ENCODE data around the gene NECTIN1. TPM values are rescaled to one million over a fixed set of nuclear protein-coding genes. Genes with fewer than 3 reads are reported as not detected.

Gene NECTIN1
- total and polyA plus RNA-seq, 4 donors: 1.3 to 7.1 (median 4.9) TPM

GRCh38 chr11:119712459-119713358 lies 16.3 kb downstream of the NECTIN1 start:
- DNase-seq (no peak), ATAC-seq (ENCODE audit: low FRiP score) (no peak)
- WGBS, 2 donors: 86 to 95% methylated on average over 10 of the region's 10 CpGs
- no peak overlapping the region for H3K4me3 ChIP-seq (ENCODE audit: low read length in 2 of 2)
- intact Hi-C loops (cut with DNase I): no loop called here
- H3K9me3 ChIP-seq (ENCODE audit: control insufficient read depth, low read length): no peaks in the 10 kb centered on the region
- H3K27ac ChIP-seq (ENCODE audit: low read depth in 1 of 2, low read length in 2 of 2): no peak overlapping the region
- H3K4me1 ChIP-seq (ENCODE audit: control insufficient read depth in 1 of 2, insufficient read depth in 2 of 2, low read length in 2 of 2): no peaks in the 10 kb centered on the region
- H3K27me3 ChIP-seq (ENCODE audit: control insufficient read depth in 1 of 2, insufficient read depth in 2 of 2, low read length in 1 of 2): no peaks in the 10 kb centered on the region
- H3K36me3 ChIP-seq (ENCODE audit: control insufficient read depth in 1 of 2, insufficient read depth in 2 of 2, low read length in 1 of 2): no peaks in the 10 kb centered on the region

GRCh38 chr11:119712006-119712405 lies 17.0 kb downstream of the NECTIN1 start:
- DNase-seq (no peak), ATAC-seq (ENCODE audit: low FRiP score) (no peak)
- no peaks in the 10 kb centered on the region for H3K36me3 ChIP-seq (ENCODE audit: control insufficient read depth in 1 of 2, insufficient read depth in 2 of 2, low read length in 1 of 2)
- H3K4me3 ChIP-seq (ENCODE audit: low read length in 2 of 2): no peak overlapping the region
- no peaks in the 10 kb centered on the region for H3K27me3 ChIP-seq (ENCODE audit: control insufficient read depth in 1 of 2, insufficient read depth in 2 of 2, low read length in 1 of 2)
- WGBS, 2 donors: 61 to 63% methylated on average over 9 of the region's 9 CpGs
- intact Hi-C loops (cut with DNase I): no loop called here
- no peaks in the 10 kb centered on the region for H3K9me3 ChIP-seq (ENCODE audit: control insufficient read depth, low read length)
- H3K4me1 ChIP-seq (ENCODE audit: control insufficient read depth in 1 of 2, insufficient read depth in 2 of 2, low read length in 2 of 2): no peaks in the 10 kb centered on the region
- no peak overlapping the region for H3K27ac ChIP-seq (ENCODE audit: low read depth in 1 of 2, low read length in 2 of 2)

- WGBS, 2 donors: 5 to 14% methylated on average over 4 of the region's 4 CpGs
- no peak overlapping the region for H3K4me3 ChIP-seq (ENCODE audit: low read length in 2 of 2)
- H3K9me3 ChIP-seq (ENCODE audit: control insufficient read depth, low read length): no peaks in the 10 kb centered on the region
- intact Hi-C loops (cut with DNase I): no loop called here
- no peak for ATAC-seq (ENCODE audit: low FRiP score)
- H3K4me1 ChIP-seq (ENCODE audit: control insufficient read depth in 1 of 2, insufficient read depth in 2 of 2, low read length in 2 of 2): no peaks in the 10 kb centered on the region
- no peak for DNase-seq
- no peak overlapping the region for H3K27ac ChIP-seq (ENCODE audit: low read depth in 1 of 2, low read length in 2 of 2)
- no peaks in the 10 kb centered on the region for H3K36me3 ChIP-seq (ENCODE audit: control insufficient read depth in 1 of 2, insufficient read depth in 2 of 2, low read length in 1 of 2)
- no peaks in the 10 kb centered on the region for H3K27me3 ChIP-seq (ENCODE audit: control insufficient read depth in 1 of 2, insufficient read depth in 2 of 2, low read length in 1 of 2)
These were observed 17.5 kb downstream of the NECTIN1 start for GRCh38 chr11:119711476-119711875.

GRCh38 chr11:119710417-119710816 lies 18.6 kb downstream of the NECTIN1 start:
- ATAC-seq (ENCODE audit: low FRiP score) (no peak), DNase-seq (no peak)
- 97 to 100% methylated on average over 2 of the region's 2 CpGs for WGBS, 2 donors
- no peaks in the 10 kb centered on the region for H3K4me1 ChIP-seq (ENCODE audit: control insufficient read depth in 1 of 2, insufficient read depth in 2 of 2, low read length in 2 of 2)
- no peak overlapping the region for H3K27ac ChIP-seq (ENCODE audit: low read depth in 1 of 2, low read length in 2 of 2)
- no peak overlapping the region for H3K4me3 ChIP-seq (ENCODE audit: low read length in 2 of 2)
- H3K27me3 ChIP-seq (ENCODE audit: control insufficient read depth in 1 of 2, insufficient read depth in 2 of 2, low read length in 1 of 2): no peaks in the 10 kb centered on the region
- no peaks in the 10 kb centered on the region for H3K9me3 ChIP-seq (ENCODE audit: control insufficient read depth, low read length)
- intact Hi-C loops (cut with DNase I): no loop called here
- H3K36me3 ChIP-seq (ENCODE audit: control insufficient read depth in 1 of 2, insufficient read depth in 2 of 2, low read length in 1 of 2): no peaks in the 10 kb centered on the region

- no peaks in the 10 kb centered on the region for H3K4me1 ChIP-seq (ENCODE audit: control insufficient read depth in 1 of 2, insufficient read depth in 2 of 2, low read length in 2 of 2)
- H3K9me3 ChIP-seq (ENCODE audit: control insufficient read depth, low read length): no peaks in the 10 kb centered on the region
- DNase-seq (no peak), ATAC-seq (ENCODE audit: low FRiP score) (no peak)
- no peaks in the 10 kb centered on the region for H3K27me3 ChIP-seq (ENCODE audit: control insufficient read depth in 1 of 2, insufficient read depth in 2 of 2, low read length in 1 of 2)
- no peaks in the 10 kb centered on the region for H3K36me3 ChIP-seq (ENCODE audit: control insufficient read depth in 1 of 2, insufficient read depth in 2 of 2, low read length in 1 of 2)
- 74 to 78% methylated on average over 22 of the region's 22 CpGs for WGBS, 2 donors
- intact Hi-C loops (cut with DNase I): no loop called here
- no peak overlapping the region for H3K27ac ChIP-seq (ENCODE audit: low read depth in 1 of 2, low read length in 2 of 2)
- H3K4me3 ChIP-seq (ENCODE audit: low read length in 2 of 2): no peak overlapping the region
These were observed 19.2 kb downstream of the NECTIN1 start for GRCh38 chr11:119709638-119710346.

- WGBS, 2 donors: 84 to 90% methylated on average over 9 of the region's 9 CpGs
- Histone ChIP-seq H3K27ac (ENCODE audit: low read depth in 1 of 2, low read length in 2 of 2) (no peak overlapping the region), H3K27me3 (ENCODE audit: control insufficient read depth in 1 of 2, insufficient read depth in 2 of 2, low read length in 1 of 2) (no peaks in the 10 kb centered on the region), H3K9me3 (ENCODE audit: control insufficient read depth, low read length) (no peaks in the 10 kb centered on the region), H3K4me3 (ENCODE audit: low read length in 2 of 2) (no peak overlapping the region), H3K36me3 (ENCODE audit: control insufficient read depth in 1 of 2, insufficient read depth in 2 of 2, low read length in 1 of 2) (no peaks in the 10 kb centered on the region), H3K4me1 (ENCODE audit: control insufficient read depth in 1 of 2, insufficient read depth in 2 of 2, low read length in 2 of 2) (no peaks in the 10 kb centered on the region)
- DNase-seq: no peak
- ATAC-seq (ENCODE audit: low FRiP score): no peak
- intact Hi-C loops (cut with DNase I): no loop called here
These were observed 19.8 kb downstream of the NECTIN1 start for GRCh38 chr11:119709171-119709570.

GRCh38 chr11:119708384-119708783 lies 20.6 kb downstream of the NECTIN1 start:
- Histone ChIP-seq H3K9me3 (ENCODE audit: control insufficient read depth, low read length) (no peaks in the 10 kb centered on the region), H3K36me3 (ENCODE audit: control insufficient read depth in 1 of 2, insufficient read depth in 2 of 2, low read length in 1 of 2) (no peaks in the 10 kb centered on the region), H3K27me3 (ENCODE audit: control insufficient read depth in 1 of 2, insufficient read depth in 2 of 2, low read length in 1 of 2) (no peaks in the 10 kb centered on the region), H3K27ac (ENCODE audit: low read depth in 1 of 2, low read length in 2 of 2) (no peak overlapping the region), H3K4me3 (ENCODE audit: low read length in 2 of 2) (no peak overlapping the region), H3K4me1 (ENCODE audit: control insufficient read depth in 1 of 2, insufficient read depth in 2 of 2, low read length in 2 of 2) (no peaks in the 10 kb centered on the region)
- intact Hi-C loops (cut with DNase I): no loop called here
- ATAC-seq (ENCODE audit: low FRiP score): no peak
- DNase-seq: no peak
- WGBS, 2 donors: 84 to 85% methylated on average over 9 of the region's 9 CpGs

- Histone ChIP-seq H3K27ac (ENCODE audit: low read depth in 1 of 2, low read length in 2 of 2) (no peak overlapping the region), H3K4me1 (ENCODE audit: control insufficient read depth in 1 of 2, insufficient read depth in 2 of 2, low read length in 2 of 2) (no peaks in the 10 kb centered on the region), H3K9me3 (ENCODE audit: control insufficient read depth, low read length) (no peaks in the 10 kb centered on the region), H3K27me3 (ENCODE audit: control insufficient read depth in 1 of 2, insufficient read depth in 2 of 2, low read length in 1 of 2) (no peaks in the 10 kb centered on the region), H3K4me3 (ENCODE audit: low read length in 2 of 2) (no peak overlapping the region), H3K36me3 (ENCODE audit: control insufficient read depth in 1 of 2, insufficient read depth in 2 of 2, low read length in 1 of 2) (no peaks in the 10 kb centered on the region)
- ATAC-seq (ENCODE audit: low FRiP score): no peak
- no peak for DNase-seq
- intact Hi-C loops (cut with DNase I): no loop called here
- WGBS, 2 donors: 84 to 87% methylated on average over 2 of the region's 2 CpGs
These were observed 22.1 kb downstream of the NECTIN1 start for GRCh38 chr11:119706887-119707286.

GRCh38 chr11:119706029-119706428 lies 23.0 kb downstream of the NECTIN1 start:
- 94 to 97% methylated on average over 7 of the region's 7 CpGs for WGBS, 2 donors
- Histone ChIP-seq H3K4me1 (ENCODE audit: control insufficient read depth in 1 of 2, insufficient read depth in 2 of 2, low read length in 2 of 2) (no peaks in the 10 kb centered on the region), H3K27me3 (ENCODE audit: control insufficient read depth in 1 of 2, insufficient read depth in 2 of 2, low read length in 1 of 2) (no peaks in the 10 kb centered on the region), H3K4me3 (ENCODE audit: low read length in 2 of 2) (no peak overlapping the region), H3K36me3 (ENCODE audit: control insufficient read depth in 1 of 2, insufficient read depth in 2 of 2, low read length in 1 of 2) (no peaks in the 10 kb centered on the region), H3K27ac (ENCODE audit: low read depth in 1 of 2, low read length in 2 of 2) (no peak overlapping the region), H3K9me3 (ENCODE audit: control insufficient read depth, low read length) (no peaks in the 10 kb centered on the region)
- no peak for DNase-seq
- no peak for ATAC-seq (ENCODE audit: low FRiP score)
- intact Hi-C loops (cut with DNase I): no loop called here

All from aorta (tissue), 5 donors.